ENCODE data around the gene CA10. TPM values are rescaled to one million over a fixed set of nuclear protein-coding genes. Genes with fewer than 3 reads are reported as not detected.

The CA10 gene
- total and polyA plus RNA-seq, 4 donors = 30.0 to 130 (median 99.2) TPM

DNA sequence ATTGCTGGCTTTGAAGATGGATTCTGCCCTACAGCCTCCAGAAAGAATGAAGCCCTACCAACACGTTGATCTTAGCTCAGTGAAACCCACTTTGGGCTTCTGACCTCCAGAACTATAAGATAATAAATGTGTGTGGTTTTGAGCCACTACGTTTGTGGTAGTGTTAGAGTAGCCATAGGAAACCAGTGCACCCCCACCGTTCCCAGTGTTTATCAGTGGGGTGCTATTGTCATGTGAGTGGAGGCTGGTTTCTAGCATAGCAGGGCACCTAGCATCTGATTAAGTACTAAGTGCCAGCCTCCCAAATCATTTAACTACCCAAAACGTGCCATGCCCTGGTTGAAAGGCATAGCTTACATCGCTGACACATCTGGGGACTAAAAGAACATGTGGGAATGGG is 474.3 kb downstream of the CA10 start:
- Histone ChIP-seq H3K27ac (ENCODE audit: low read depth, low read length) (no peak overlapping the region), H3K4me3 (ENCODE audit: low read depth, low read length) (no peak overlapping the region), H3K9me3 (ENCODE audit: control insufficient read depth, insufficient read depth, low read length) (no peaks in the 10 kb centered on the region), H3K27me3 (ENCODE audit: control insufficient read depth, insufficient read depth, low read length) (no peaks in the 10 kb centered on the region), H3K36me3 (ENCODE audit: control insufficient read depth, insufficient read depth, low read length) (no peaks in the 10 kb centered on the region), H3K4me1 (ENCODE audit: control insufficient read depth, insufficient read depth, low read length) (no peaks in the 10 kb centered on the region)
- WGBS (ENCODE audit: insufficient coverage) = no CpG with 5 or more reads among the region's 5 CpGs
- no peak for DNase-seq (ENCODE audit: low read depth in 4 of 6, low spot score in 6 of 6)

DNA sequence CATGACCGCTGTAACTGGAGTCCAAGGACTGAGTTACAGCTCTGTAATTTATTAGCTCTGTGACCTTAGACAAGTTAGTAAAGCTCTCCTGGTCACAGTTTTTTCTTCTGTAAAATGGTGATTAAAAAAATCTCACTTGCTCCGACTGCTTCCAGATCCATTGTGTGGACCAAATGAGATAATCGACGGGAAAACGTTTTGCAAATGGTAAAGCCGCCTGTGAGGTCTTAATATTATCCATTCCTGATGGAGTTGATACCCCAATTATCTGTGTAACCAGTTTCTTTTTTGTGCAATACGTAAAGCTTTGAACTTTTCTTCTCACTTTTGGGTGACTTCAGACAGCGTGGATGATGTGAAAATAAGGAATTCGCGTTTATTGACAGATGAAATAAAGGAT is 475.2 kb downstream of the CA10 start:
- WGBS (ENCODE audit: insufficient coverage) = 91% methylated on average over 7 of the region's 10 CpGs
- no peaks in the 10 kb centered on the region for H3K4me1 ChIP-seq (ENCODE audit: control insufficient read depth, insufficient read depth, low read length)
- no peak overlapping the region for H3K4me3 ChIP-seq (ENCODE audit: low read depth, low read length)
- DNase-seq (ENCODE audit: low read depth in 4 of 6, low spot score in 6 of 6) = no peak
- H3K27me3 ChIP-seq (ENCODE audit: control insufficient read depth, insufficient read depth, low read length) = no peaks in the 10 kb centered on the region
- no peaks in the 10 kb centered on the region for H3K36me3 ChIP-seq (ENCODE audit: control insufficient read depth, insufficient read depth, low read length)
- H3K9me3 ChIP-seq (ENCODE audit: control insufficient read depth, insufficient read depth, low read length) = no peaks in the 10 kb centered on the region
- H3K27ac ChIP-seq (ENCODE audit: low read depth, low read length) = no peak overlapping the region

DNA sequence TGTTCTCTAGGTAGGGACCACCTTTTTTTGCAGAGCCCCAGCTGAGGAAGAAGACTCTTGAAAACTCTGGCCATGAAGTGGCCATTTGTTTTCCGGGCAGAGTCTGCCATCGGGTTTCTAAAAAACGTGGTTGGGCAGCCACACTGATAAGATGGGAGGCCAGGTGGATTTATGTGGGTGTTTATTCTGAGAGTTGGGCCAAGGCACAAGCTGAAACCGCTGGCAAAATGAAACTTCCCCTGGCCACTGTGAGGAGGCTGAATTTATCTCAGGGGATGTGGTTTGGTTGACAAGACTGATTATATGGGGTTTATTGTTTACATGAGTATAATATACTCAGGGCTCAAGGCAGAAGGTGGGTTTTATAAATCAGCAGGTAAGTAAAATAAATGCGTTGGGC is 476.4 kb downstream of the CA10 start:
- H3K9me3 ChIP-seq (ENCODE audit: control insufficient read depth, insufficient read depth, low read length) = no peaks in the 10 kb centered on the region
- no peaks in the 10 kb centered on the region for H3K4me1 ChIP-seq (ENCODE audit: control insufficient read depth, insufficient read depth, low read length)
- H3K4me3 ChIP-seq (ENCODE audit: low read depth, low read length) = no peak overlapping the region
- DNase-seq (ENCODE audit: low read depth in 4 of 6, low spot score in 6 of 6) = peak in 1 of 6 donors; percentile 24
- no peak overlapping the region for H3K27ac ChIP-seq (ENCODE audit: low read depth, low read length)
- WGBS (ENCODE audit: insufficient coverage) = 88% methylated on average over 5 of the region's 5 CpGs
- H3K36me3 ChIP-seq (ENCODE audit: control insufficient read depth, insufficient read depth, low read length) = no peaks in the 10 kb centered on the region
- no peaks in the 10 kb centered on the region for H3K27me3 ChIP-seq (ENCODE audit: control insufficient read depth, insufficient read depth, low read length)

DNA sequence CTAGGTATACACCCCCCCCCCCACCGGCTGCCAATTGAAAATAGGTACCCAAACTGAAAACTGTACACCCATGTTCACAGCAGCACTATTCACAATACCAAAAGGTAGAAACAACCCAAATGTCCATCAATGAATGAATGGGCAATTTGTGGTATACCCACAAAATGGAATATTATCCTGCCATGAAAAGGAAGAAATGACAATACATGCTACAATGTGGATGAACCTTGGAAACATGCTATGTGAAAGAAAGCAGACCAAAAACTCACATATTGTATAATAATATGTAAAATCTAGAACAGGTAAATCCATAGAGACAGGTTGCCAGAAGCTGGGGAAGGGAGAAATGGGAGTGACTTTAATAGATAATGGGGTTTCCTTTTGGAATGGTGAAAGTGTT is 480.6 kb downstream of the CA10 start:
- H3K36me3 ChIP-seq (ENCODE audit: control insufficient read depth, insufficient read depth, low read length) = no peaks in the 10 kb centered on the region
- no CpG with 5 or more reads among the region's 1 CpG for WGBS (ENCODE audit: insufficient coverage)

DNA sequence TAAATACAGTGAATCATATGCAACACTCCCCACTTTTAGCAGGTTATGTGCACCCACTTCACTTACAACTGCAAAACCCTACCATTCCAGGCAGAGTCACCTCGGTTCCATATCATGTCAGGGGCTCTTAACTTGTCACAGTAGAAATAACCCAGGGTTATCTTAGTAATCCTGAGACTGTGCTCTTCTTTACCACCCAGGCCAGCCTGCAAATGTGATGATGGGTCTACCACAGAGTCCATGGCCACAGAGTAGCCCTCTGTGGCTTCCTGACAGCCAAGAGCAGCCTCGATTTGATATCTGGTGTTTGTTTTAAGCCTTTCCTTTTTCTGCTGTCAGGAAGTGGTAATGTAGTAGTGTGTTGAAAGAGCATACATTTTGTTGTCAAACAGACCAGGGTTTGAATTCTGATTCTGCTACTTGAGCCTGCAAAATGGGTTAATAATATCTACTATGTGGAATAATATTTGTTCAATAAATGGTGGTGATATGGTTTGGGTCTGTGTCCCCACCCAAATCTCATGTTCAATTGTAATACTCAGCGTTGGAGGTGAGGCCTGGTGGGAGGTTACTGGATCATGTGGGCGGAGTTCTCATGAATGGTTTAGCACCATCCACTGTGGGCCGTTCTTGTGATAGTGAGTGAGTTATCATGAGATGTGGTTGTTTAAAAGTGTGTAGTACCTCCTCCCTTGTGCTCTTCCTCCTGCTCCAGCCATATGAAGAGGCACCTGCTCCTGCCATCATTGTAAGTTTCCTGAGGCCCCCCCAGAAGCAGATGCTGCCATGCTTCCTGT is 481.6 kb downstream of the CA10 start:
- Histone ChIP-seq H3K36me3 (ENCODE audit: control insufficient read depth, insufficient read depth, low read length) (no peaks in the 10 kb centered on the region), H3K27me3 (ENCODE audit: control insufficient read depth, insufficient read depth, low read length) (no peaks in the 10 kb centered on the region), H3K4me1 (ENCODE audit: control insufficient read depth, insufficient read depth, low read length) (no peaks in the 10 kb centered on the region), H3K4me3 (ENCODE audit: low read depth, low read length) (no peak overlapping the region), H3K9me3 (ENCODE audit: control insufficient read depth, insufficient read depth, low read length) (no peaks in the 10 kb centered on the region), H3K27ac (ENCODE audit: low read depth, low read length) (no peak overlapping the region)
- WGBS (ENCODE audit: insufficient coverage) = 80% methylated on average over 2 of the region's 5 CpGs
- DNase-seq (ENCODE audit: low read depth in 4 of 6, low spot score in 6 of 6) = no peak

More for the DNA sequence above, 480.6 kb downstream of the CA10 start:
- DNase-seq (ENCODE audit: low read depth in 4 of 6, low spot score in 6 of 6) = no peak
- Histone ChIP-seq H3K9me3 (ENCODE audit: control insufficient read depth, insufficient read depth, low read length) (no peaks in the 10 kb centered on the region), H3K4me1 (ENCODE audit: control insufficient read depth, insufficient read depth, low read length) (no peaks in the 10 kb centered on the region), H3K27ac (ENCODE audit: low read depth, low read length) (no peak overlapping the region), H3K4me3 (ENCODE audit: low read depth, low read length) (no peak overlapping the region), H3K27me3 (ENCODE audit: control insufficient read depth, insufficient read depth, low read length) (no peaks in the 10 kb centered on the region)

DNA sequence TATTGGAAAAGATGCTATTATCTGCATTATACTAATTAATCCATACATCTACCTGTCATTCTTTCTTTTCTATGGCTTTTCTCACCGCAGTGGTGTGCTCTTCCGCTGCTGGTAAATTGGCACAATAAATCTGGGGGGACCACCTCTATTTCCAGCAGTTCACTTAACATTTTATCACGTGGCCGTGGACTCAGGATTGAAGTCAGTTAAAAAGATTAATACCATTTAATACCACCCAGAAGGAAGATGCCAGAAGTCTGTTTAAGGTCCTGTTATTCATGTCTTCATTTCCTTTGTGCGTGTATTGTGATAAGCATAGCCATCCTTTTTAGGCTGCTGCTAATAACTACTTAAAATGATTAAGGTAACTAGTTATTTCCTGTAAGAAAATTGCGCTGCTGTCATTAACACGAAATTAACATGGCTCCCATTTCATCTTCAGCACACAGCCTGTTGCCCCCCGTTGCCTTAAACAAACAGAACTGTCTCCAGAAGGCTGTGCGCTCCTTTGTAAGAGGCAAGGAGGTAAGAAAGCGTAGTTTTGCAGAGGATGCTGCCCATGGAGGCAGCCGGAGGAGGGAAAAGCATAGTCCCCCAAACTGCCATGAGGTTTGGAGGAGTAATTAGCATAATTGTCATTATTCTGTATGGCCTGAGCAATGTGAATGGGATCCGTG is 483.8 kb downstream of the CA10 start:
- peak in 2 of 6 donors; percentile 37 to 95 for DNase-seq (ENCODE audit: low read depth in 4 of 6, low spot score in 6 of 6)
- Histone ChIP-seq H3K27me3 (ENCODE audit: control insufficient read depth, insufficient read depth, low read length) (no peaks in the 10 kb centered on the region), H3K36me3 (ENCODE audit: control insufficient read depth, insufficient read depth, low read length) (no peaks in the 10 kb centered on the region), H3K9me3 (ENCODE audit: control insufficient read depth, insufficient read depth, low read length) (no peaks in the 10 kb centered on the region), H3K4me3 (ENCODE audit: low read depth, low read length) (no peak overlapping the region), H3K27ac (ENCODE audit: low read depth, low read length) (no peak overlapping the region), H3K4me1 (ENCODE audit: control insufficient read depth, insufficient read depth, low read length) (no peaks in the 10 kb centered on the region)
- 39% methylated on average over 3 of the region's 12 CpGs for WGBS (ENCODE audit: insufficient coverage)

DNA sequence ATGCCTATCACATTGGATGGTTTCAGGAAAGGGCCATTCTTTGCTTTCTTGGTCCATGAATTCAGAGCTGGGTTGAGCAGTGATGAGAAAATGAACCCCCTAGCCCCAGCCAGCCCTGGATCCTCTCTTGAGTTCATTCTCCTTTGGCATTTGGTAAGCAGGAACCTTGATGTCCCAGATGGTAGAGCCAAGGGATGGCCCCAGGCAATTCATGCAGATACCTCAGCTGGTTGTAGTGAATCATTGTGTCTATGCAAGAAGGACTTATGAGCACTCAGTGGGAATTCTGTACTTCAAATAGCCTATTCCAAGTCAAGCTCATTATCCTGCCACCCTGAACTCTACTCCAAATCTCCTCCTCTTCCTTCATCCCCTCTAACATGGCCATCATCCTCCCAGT is 485.4 kb downstream of the CA10 start:
- Histone ChIP-seq H3K27me3 (ENCODE audit: control insufficient read depth, insufficient read depth, low read length) (no peaks in the 10 kb centered on the region), H3K9me3 (ENCODE audit: control insufficient read depth, insufficient read depth, low read length) (no peaks in the 10 kb centered on the region), H3K36me3 (ENCODE audit: control insufficient read depth, insufficient read depth, low read length) (peaks cover 3% of the 10 kb centered on the region), H3K4me1 (ENCODE audit: control insufficient read depth, insufficient read depth, low read length) (no peaks in the 10 kb centered on the region), H3K4me3 (ENCODE audit: low read depth, low read length) (no peak overlapping the region), H3K27ac (ENCODE audit: low read depth, low read length) (no peak overlapping the region)
- no peak for DNase-seq (ENCODE audit: low read depth in 4 of 6, low spot score in 6 of 6)

DNA sequence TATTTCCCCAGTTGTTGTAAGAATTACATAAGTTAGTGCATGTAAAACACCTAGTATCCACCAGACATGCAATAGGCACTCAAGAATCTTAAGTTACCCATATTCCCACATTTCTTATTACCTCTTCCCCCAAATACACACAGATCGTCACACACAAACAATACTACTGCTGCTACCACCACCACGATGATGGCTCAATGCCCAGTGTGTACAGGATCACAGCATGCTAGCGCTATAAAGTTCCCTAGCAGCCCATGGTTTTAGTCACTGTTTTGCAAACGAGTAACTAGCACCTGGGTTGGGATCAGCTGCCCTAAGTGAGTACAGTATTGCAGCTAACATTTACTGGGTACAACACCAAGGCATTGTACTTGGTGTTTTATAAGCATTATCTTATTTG is 486.4 kb downstream of the CA10 start:
- no peak overlapping the region for H3K27ac ChIP-seq (ENCODE audit: low read depth, low read length)
- no peaks in the 10 kb centered on the region for H3K9me3 ChIP-seq (ENCODE audit: control insufficient read depth, insufficient read depth, low read length)
- DNase-seq (ENCODE audit: low read depth in 4 of 6, low spot score in 6 of 6) = peak in 1 of 6 donors; percentile 40
- H3K36me3 ChIP-seq (ENCODE audit: control insufficient read depth, insufficient read depth, low read length) = peaks cover 3% of the 10 kb centered on the region
- 40% methylated on average over 3 of the region's 4 CpGs for WGBS (ENCODE audit: insufficient coverage)
- no peaks in the 10 kb centered on the region for H3K27me3 ChIP-seq (ENCODE audit: control insufficient read depth, insufficient read depth, low read length)
- no peaks in the 10 kb centered on the region for H3K4me1 ChIP-seq (ENCODE audit: control insufficient read depth, insufficient read depth, low read length)
- H3K4me3 ChIP-seq (ENCODE audit: low read depth, low read length) = no peak overlapping the region

DNA sequence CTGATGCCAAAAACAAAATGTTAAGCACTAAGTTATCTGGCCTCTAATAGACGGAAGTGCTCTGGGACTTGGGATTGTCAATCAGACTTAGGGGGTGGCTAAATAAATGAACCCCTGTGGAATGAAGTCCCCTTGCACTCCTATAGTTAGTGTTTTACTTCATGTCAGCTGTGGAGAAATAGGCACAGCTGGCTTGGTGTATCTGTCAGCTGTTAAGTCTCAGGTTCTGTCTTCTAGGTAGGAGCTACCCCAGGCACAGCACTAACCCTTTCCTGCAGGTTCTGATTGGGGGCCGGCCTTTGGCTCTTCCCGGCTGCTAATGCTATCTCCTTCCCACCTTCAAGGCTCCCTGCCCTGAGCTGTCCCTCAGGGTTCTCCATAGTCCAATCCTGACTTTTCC is 487.6 kb downstream of the CA10 start:
- Histone ChIP-seq H3K9me3 (ENCODE audit: control insufficient read depth, insufficient read depth, low read length) (no peaks in the 10 kb centered on the region), H3K4me1 (ENCODE audit: control insufficient read depth, insufficient read depth, low read length) (no peaks in the 10 kb centered on the region), H3K27ac (ENCODE audit: low read depth, low read length) (no peak overlapping the region), H3K27me3 (ENCODE audit: control insufficient read depth, insufficient read depth, low read length) (no peaks in the 10 kb centered on the region), H3K36me3 (ENCODE audit: control insufficient read depth, insufficient read depth, low read length) (peaks cover 3% of the 10 kb centered on the region), H3K4me3 (ENCODE audit: low read depth, low read length) (no peak overlapping the region)
- DNase-seq (ENCODE audit: low read depth in 4 of 6, low spot score in 6 of 6) = no peak
- WGBS (ENCODE audit: insufficient coverage) = 95% methylated on average over 2 of the region's 3 CpGs

DNA sequence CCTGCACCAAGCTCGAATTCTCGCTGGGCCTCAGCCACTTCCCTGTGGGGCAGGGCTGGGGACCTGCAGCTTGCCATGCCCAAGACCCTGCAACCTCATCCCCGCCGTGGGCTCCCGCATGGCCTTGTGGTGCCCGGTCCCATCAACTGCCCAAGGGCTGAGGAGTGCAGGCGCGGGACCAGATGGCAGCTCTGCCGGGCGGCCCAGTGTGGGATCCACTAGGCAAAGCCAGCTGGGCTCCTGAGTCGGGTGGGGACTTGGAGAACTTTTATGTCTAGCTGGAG is 489.6 kb downstream of the CA10 start:
- H3K27ac ChIP-seq (ENCODE audit: low read depth, low read length) = no peak overlapping the region
- no peaks in the 10 kb centered on the region for H3K27me3 ChIP-seq (ENCODE audit: control insufficient read depth, insufficient read depth, low read length)
- DNase-seq (ENCODE audit: low read depth in 4 of 6, low spot score in 6 of 6) = no peak
- H3K4me1 ChIP-seq (ENCODE audit: control insufficient read depth, insufficient read depth, low read length) = no peaks in the 10 kb centered on the region
- H3K36me3 ChIP-seq (ENCODE audit: control insufficient read depth, insufficient read depth, low read length) = peaks cover 3% of the 10 kb centered on the region
- no peak overlapping the region for H3K4me3 ChIP-seq (ENCODE audit: low read depth, low read length)
- WGBS (ENCODE audit: insufficient coverage) = 96% methylated on average over 11 of the region's 11 CpGs
- no peaks in the 10 kb centered on the region for H3K9me3 ChIP-seq (ENCODE audit: control insufficient read depth, insufficient read depth, low read length)
